HG03064 (cell line): ENCODE data around the gene WNT1.

Experiments used
- ATAC-seq: cut with Tn5 transposase; IDR thresholded peaks from one replicate; pipeline ENCODE4 v1.9.1; 2021; ENCODE audit warnings: low read depth; ENCODE audit not compliant: unreplicated experiment

Gene WNT1

GRCh38 chr12:48960834-48961233, 17.3 kb upstream of the WNT1 start:
- no peak for ATAC-seq

GRCh38 chr12:48961331-48961730, 16.8 kb upstream of the WNT1 start:
- no peak for ATAC-seq

- ATAC-seq, result no peak
These were observed 16.3 kb upstream of the WNT1 start for GRCh38 chr12:48961801-48962200.

GRCh38 chr12:48965298-48965838, 12.8 kb upstream of the WNT1 start:
- ATAC-seq, result no peak

- ATAC-seq, result no peak
These were observed 11.8 kb upstream of the WNT1 start for GRCh38 chr12:48966177-48966895.

- no peak for ATAC-seq
These were observed 10.1 kb upstream of the WNT1 start for GRCh38 chr12:48967991-48968390.

GRCh38 chr12:48968467-48968866, 9.7 kb upstream of the WNT1 start:
- no peak for ATAC-seq

- ATAC-seq, result no peak
These were observed 8.9 kb upstream of the WNT1 start for GRCh38 chr12:48969160-48969771.

GRCh38 chr12:48969833-48970701, 8.1 kb upstream of the WNT1 start:
- ATAC-seq, result no peak

- no peak for ATAC-seq
These were observed 7.3 kb upstream of the WNT1 start for GRCh38 chr12:48970702-48971334.

GRCh38 chr12:48972213-48972951, 5.7 kb upstream of the WNT1 start:
- ATAC-seq, result no peak

GRCh38 chr12:48972952-48973483, 5.1 kb upstream of the WNT1 start:
- ATAC-seq, result no peak

GRCh38 chr12:48973531-48973930, 4.6 kb upstream of the WNT1 start:
- ATAC-seq, result no peak

GRCh38 chr12:48973941-48974673, 4.0 kb upstream of the WNT1 start:
- ATAC-seq, result no peak

- ATAC-seq, result no peak
These were observed 536 bp upstream of the WNT1 start for GRCh38 chr12:48977290-48978281.

- ATAC-seq, result no peak
These were observed 849 bp downstream of the WNT1 start for GRCh38 chr12:48978741-48979601.
